Fibroblast of lung (primary cell): Measurements from ENCODE around the gene RNF224. TPM values are rescaled to one million over a fixed set of nuclear protein-coding genes. Genes with fewer than 3 reads are reported as not detected.

Experiments used
- DNase-seq, 2 donors: peaks; one replicate each; pipeline versions ENCODE4 v3.0.0 to v3.0.0-alpha.2; 2010; ENCODE audit warnings: low read depth in 2 of 2
- H2AFZ ChIP-seq: 2 replicates; pipeline ENCODE4 v1.5.1; 2012; ENCODE audit warnings: low read length, control low read depth, inconsistent platforms
- H3K27ac ChIP-seq: 2 replicates; pipeline ENCODE4 v1.5.1; 2011; ENCODE audit warnings: low read length, control low read depth; ENCODE audit not compliant: insufficient read depth
- H3K27me3 ChIP-seq: 2 replicates; pipeline ENCODE4 v1.5.1; 2011; ENCODE audit warnings: mild to moderate bottlenecking, low read length; ENCODE audit not compliant: control insufficient read depth, insufficient read depth
- H3K36me3 ChIP-seq: 2 replicates; pipeline ENCODE4 v1.5.1; 2011; ENCODE audit warnings: low read length; ENCODE audit not compliant: control insufficient read depth, insufficient read depth
- H3K4me1 ChIP-seq: 2 replicates; pipeline ENCODE4 v1.5.1; 2011; ENCODE audit warnings: low read length; ENCODE audit not compliant: control insufficient read depth, insufficient read depth; ENCODE audit errors: extremely low read depth
- H3K4me2 ChIP-seq: 2 replicates; pipeline ENCODE4 v1.5.1; 2011; ENCODE audit warnings: low read length, control low read depth; ENCODE audit not compliant: insufficient read depth; ENCODE audit errors: extremely low read depth
- H3K4me3 ChIP-seq, 4 experiments: fragments of 200-600 bp in 1 of 4; sonication (generic) in 1 of 4; replicated peaks in 1 of 4; 2 replicates each; pipeline ENCODE4 v1.5.1; 2011 to 2016; ENCODE audit warnings: low read length in 4 of 4, low read depth in 3 of 4, mild to moderate bottlenecking in 3 of 4, control low read depth in 2 of 4, inconsistent platforms in 1 of 4, mixed read lengths in 1 of 4; ENCODE audit not compliant: insufficient read depth in 1 of 4; ENCODE audit errors: control extremely low read depth in 1 of 4
- H3K79me2 ChIP-seq: 2 replicates; pipeline ENCODE4 v1.5.1; 2012; ENCODE audit warnings: mild to moderate bottlenecking, low read length, inconsistent platforms; ENCODE audit not compliant: control insufficient read depth, insufficient read depth
- H3K9ac ChIP-seq: 2 replicates; pipeline ENCODE4 v1.5.1; 2011; ENCODE audit warnings: mild to moderate bottlenecking, low read length, control low read depth; ENCODE audit not compliant: insufficient read depth
- H3K9me3 ChIP-seq: 2 replicates; pipeline ENCODE4 v1.5.1; 2012; ENCODE audit warnings: low read depth, low read length; ENCODE audit not compliant: control insufficient read depth, insufficient read depth
- H4K20me1 ChIP-seq: 2 replicates; pipeline ENCODE4 v1.5.1; 2011; ENCODE audit warnings: low read length; ENCODE audit not compliant: control insufficient read depth, insufficient read depth; ENCODE audit errors: extremely low read depth
- EZH2 ChIP-seq: IDR thresholded peaks from 2 replicates; pipeline ENCODE4 v1.5.1; 2012; ENCODE audit warnings: low read length, control low read depth, mild to moderate bottlenecking; ENCODE audit errors: missing control alignments
- polyA plus RNA-seq, 2 donors: library from polyadenylated mRNA; depleted of rRNA in 1 of 2; stranded (reverse) in 1 of 2; unstranded in 1 of 2; fragments of >200 nt; gene quantifications; 2 replicates each; pipeline ENCODE4 v1.2.1, GENCODE V29; 2011 to 2012; ENCODE audit warnings: missing spikeins in 1 of 2
- total RNA-seq: library from RNA; depleted of rRNA; stranded (reverse); fragments of >200 nt; gene quantifications from 2 replicates; pipeline ENCODE4 v1.2.1, GENCODE V29; 2014
- TF ChIP-seq, protein P1 (sequence below), 2 donors: IDR thresholded peaks in 1 of 2; conservative IDR thresholded peaks in 1 of 2; 1 replicate in 1 of 2; 2 replicates in 1 of 2; pipeline ENCODE4 v1.5.1; 2011 to 2012; ENCODE audit warnings: low read length in 2 of 2, control low read depth in 1 of 2, inconsistent platforms in 1 of 2, low read depth in 1 of 2, mild to moderate bottlenecking in 1 of 2

Gene RNF224
- total and polyA plus RNA-seq, 2 donors (not counting 1 experiment from before 2014, with no cell fraction given), result under 0.01 TPM; not detected in 1

DNA sequence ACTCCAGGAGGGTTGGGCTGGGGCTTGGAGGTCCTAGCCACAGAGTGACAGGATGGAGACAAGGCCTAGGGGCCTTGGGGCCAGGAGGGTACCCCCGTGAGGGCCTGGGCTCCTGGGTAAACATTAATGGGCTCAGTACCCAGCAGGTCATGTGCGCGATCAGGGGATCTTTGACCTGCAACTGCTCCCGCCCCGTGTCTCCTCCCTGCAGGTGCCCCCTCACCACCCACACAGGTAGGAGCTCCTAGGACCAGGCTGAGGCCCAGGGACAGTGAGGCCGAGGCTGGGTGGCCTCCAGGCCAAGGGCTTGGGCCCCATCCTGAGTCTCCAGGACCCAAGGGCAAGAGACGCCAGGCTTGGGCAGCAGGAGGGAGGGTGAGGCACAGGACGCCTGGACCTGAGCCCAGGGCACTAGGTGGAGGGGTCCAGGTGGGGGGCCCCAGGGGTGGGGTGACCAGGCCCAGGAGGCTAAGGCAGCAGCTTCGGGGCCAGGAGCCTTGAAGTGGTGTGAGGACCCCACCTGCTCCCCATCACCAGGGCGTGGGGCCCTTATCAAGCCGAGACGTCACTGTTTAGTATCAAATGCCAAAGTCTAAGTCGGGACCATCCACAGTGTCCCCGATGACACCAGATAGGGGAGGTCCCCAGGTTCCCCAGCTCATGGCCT is 3.5 kb downstream of the RNF224 start, which contains the start of gene SLC34A3:
TSS of gene SLC34A3 (plus strand) at position 197 of the 667 bp plus-strand sequence. CDS start 802 bp downstream, outside the sequence.
- Histone ChIP-seq H3K4me1 (no peaks in the 10 kb centered on the region), H3K9me3 (no peaks in the 10 kb centered on the region), H3K4me2 (no peak within 1 kb of the TSS), H2AFZ (no peak within 1 kb of the TSS), H3K9ac (no peak within 1 kb of the TSS), H3K36me3 (no peaks in the 10 kb centered on the region), H4K20me1 (no peaks in the 10 kb centered on the region), H3K79me2 (no peaks in the 10 kb centered on the region), H3K27ac (no peak within 1 kb of the TSS), H3K4me3 (no peak within 1 kb of the TSS), H3K27me3 (no peaks in the 10 kb centered on the region)
- no peak for DNase-seq
- TF ChIP-seq, protein P1, sequence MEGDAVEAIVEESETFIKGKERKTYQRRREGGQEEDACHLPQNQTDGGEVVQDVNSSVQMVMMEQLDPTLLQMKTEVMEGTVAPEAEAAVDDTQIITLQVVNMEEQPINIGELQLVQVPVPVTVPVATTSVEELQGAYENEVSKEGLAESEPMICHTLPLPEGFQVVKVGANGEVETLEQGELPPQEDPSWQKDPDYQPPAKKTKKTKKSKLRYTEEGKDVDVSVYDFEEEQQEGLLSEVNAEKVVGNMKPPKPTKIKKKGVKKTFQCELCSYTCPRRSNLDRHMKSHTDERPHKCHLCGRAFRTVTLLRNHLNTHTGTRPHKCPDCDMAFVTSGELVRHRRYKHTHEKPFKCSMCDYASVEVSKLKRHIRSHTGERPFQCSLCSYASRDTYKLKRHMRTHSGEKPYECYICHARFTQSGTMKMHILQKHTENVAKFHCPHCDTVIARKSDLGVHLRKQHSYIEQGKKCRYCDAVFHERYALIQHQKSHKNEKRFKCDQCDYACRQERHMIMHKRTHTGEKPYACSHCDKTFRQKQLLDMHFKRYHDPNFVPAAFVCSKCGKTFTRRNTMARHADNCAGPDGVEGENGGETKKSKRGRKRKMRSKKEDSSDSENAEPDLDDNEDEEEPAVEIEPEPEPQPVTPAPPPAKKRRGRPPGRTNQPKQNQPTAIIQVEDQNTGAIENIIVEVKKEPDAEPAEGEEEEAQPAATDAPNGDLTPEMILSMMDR (conservative IDR thresholded peaks at IDR 0.05 in 1 of 2, IDR thresholded peaks at IDR 0.05 in 1 of 2; ENCODE audit: low read depth in 1 of 2, low read length in 2 of 2), result no peak
- no peak for TF ChIP-seq EZH2

GRCh38 chr9:137231372-137232039 is 4.2 kb downstream of the RNF224 start:
- Histone ChIP-seq H3K9me3 (no peaks in the 10 kb centered on the region), H4K20me1 (no peaks in the 10 kb centered on the region), H3K4me3 (no peak overlapping the region), H3K27ac (no peak overlapping the region), H3K4me2 (no peak overlapping the region), H3K27me3 (no peaks in the 10 kb centered on the region), H3K4me1 (no peaks in the 10 kb centered on the region), H3K36me3 (no peaks in the 10 kb centered on the region), H2AFZ (no peak overlapping the region), H3K79me2 (no peaks in the 10 kb centered on the region), H3K9ac (no peak overlapping the region)
- DNase-seq, result no peak
- no peak for TF ChIP-seq EZH2

- H4K20me1 ChIP-seq, result no peaks in the 10 kb centered on the region
- H3K4me2 ChIP-seq, result no peak overlapping the region
- H3K9me3 ChIP-seq, result no peaks in the 10 kb centered on the region
- H3K27me3 ChIP-seq, result no peaks in the 10 kb centered on the region
- no peaks in the 10 kb centered on the region for H3K36me3 ChIP-seq
- H3K9ac ChIP-seq, result no peak overlapping the region
- H2AFZ ChIP-seq, result no peak overlapping the region
- H3K27ac ChIP-seq, result no peak overlapping the region
- H3K4me1 ChIP-seq, result no peaks in the 10 kb centered on the region
- H3K79me2 ChIP-seq, result no peaks in the 10 kb centered on the region
- no peak overlapping the region for H3K4me3 ChIP-seq
- TF ChIP-seq, protein P1 (conservative IDR thresholded peaks at IDR 0.05 in 1 of 2, IDR thresholded peaks at IDR 0.05 in 1 of 2; ENCODE audit: low read depth in 1 of 2, low read length in 2 of 2), result no peak
- no peak for TF ChIP-seq EZH2
- DNase-seq, result no peak
Measured at GRCh38 chr9:137232101-137232500, 4.8 kb downstream of the RNF224 start.
